DMS153 treated with DMSO at 0.1 percent for 48 hours (cell line): ENCODE results near the gene DDX10.

Experiments used
- DNase-seq: peaks from one replicate; lab custom pipeline; 2025; ENCODE audit not compliant: unreplicated experiment; lab: John Stamatoyannopoulos, UW

Gene DDX10

GRCh38 chr11:108931168-108931567, 266.3 kb downstream of the DDX10 start:
- no peak for DNase-seq

- no peak for DNase-seq
Observed at GRCh38 chr11:108933630-108934029, 268.8 kb downstream of the DDX10 start.

GRCh38 chr11:108934289-108934688, 269.4 kb downstream of the DDX10 start:
- DNase-seq: no peak

DNA sequence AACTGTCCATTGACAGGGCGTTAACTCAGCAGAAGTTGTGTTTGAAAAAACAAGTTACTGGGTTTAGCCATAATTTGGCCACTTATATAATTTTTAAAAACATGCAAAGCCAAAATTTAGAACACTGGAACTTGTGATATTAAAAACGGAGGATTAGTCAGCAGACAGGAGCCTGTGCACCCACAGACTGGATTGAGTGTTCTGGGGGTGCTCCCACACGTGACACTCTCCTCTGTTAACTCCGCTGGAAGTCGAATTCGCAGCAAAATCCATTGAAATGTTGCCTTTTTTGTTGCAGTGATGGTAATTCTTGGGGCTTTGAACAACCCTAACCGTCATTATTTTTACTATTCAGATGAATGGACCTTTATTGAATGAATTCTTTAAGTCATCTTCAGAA, 269.8 kb downstream of the DDX10 start:
- DNase-seq: no peak

DNA sequence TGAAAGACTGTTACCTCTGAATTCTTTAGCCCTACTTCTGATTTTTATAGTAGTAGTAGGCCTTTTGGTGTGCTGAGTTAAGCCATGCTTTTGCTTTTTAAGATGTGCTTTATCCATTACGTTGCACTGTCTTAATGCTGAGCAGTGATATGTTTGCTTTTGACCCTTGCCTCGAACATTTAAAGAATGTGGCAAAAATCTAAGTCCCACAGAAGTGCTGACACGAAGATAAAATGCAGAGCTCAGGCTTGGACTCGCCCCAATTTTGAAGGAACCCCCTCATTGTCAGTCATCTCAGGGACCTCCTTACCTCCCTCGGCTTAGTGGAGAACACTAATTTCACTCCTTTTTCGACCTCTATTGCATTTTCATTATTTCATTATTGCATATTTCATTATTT, 272.9 kb downstream of the DDX10 start:
- DNase-seq: no peak

DNA sequence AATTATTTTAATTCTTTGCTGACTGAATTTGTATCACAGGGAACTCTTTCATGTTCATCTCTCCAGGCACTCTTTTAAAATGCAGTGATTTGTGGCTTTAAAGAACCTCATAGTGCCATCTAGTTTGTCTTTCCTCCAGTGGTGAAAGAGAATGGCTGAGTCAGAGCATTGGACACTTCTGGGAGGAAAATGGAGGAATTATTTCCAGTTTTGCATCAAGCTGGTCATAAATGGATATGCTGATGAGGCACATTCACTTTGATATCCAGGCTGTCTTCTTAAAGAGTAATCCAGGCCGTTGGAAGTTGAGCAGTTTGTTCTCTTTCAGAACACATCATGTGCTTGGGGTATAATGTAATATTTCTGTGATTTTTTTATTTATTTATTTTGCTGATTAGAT, 273.7 kb downstream of the DDX10 start:
- no peak for DNase-seq

DNA sequence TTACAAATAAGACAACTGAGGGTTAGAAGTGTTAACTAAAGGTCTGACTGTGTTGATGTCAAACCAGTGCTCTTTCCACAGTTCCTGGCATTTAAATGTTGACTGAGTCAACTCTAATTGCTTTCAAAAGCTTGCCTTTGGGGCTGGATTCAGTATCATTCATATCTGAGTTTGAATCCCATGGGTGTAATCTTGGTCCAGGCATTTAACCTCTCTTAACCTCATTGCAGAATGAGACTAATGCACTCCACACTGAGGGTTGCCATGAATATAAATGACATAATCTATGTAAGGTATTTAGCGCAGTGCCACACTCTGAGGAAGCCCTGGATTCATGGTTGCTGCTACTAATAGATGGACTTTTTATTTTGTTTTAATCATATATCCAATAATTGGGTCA, 274.3 kb downstream of the DDX10 start:
- no peak for DNase-seq

DNA sequence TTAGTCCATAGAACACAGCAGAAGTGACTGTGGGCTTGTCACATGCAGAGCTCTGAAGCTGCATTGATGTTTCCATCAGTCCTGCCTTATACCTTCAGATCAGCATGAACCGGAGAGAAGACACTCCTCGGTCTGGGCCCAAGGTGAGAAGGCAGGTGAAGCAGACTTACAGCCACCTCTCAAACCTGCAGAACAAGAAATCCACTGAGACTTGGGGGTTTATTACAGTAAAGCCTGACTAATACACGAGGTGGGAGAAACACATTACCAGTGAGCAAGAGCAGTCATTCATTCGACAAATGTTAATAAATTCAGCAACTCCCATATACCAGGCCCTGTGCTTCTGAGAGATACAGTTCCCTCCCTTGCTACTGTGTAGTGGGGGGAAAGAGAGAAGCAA, 279.0 kb downstream of the DDX10 start:
- no peak for DNase-seq

- no peak for DNase-seq
Observed at GRCh38 chr11:108944471-108945178, 279.8 kb downstream of the DDX10 start.

- no peak for DNase-seq
Observed at GRCh38 chr11:108945341-108945740, 280.5 kb downstream of the DDX10 start.

- DNase-seq: no peak
Observed at GRCh38 chr11:108947654-108948570, 283.0 kb downstream of the DDX10 start.

DNA sequence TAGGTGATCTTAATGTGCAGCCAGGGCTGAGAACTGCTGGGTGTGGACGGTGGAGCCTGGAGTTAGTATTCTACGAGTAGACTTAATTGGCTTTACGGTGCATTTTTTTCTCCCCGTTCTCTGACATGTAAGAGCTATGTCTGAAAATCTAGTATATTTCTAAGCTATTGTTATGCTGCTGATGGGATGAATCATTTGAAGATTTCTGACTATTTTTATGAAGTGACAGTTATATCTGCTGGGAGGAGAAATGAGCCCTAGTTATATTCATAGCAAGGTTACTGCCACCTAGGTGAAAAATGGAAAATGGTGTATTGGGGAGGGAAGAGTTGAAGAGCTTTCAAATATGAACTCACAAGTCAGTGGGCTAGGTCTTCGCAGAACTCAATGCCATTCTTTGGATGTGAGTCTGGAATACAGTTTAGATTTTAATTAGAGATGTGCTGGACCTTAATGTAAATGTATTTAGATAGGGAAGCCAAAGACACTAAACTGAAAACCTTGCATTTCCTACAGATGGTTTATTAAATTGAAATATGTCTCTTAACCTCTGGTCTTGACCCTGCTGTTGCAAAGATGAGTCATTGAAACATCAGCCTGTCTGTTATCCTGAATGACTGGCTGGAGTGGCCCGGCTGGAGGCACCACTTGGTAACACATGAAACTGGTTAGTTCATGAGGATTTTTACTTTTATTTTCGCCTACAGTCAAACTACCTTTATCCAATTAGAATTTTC, 293.7 kb downstream of the DDX10 start:
- DNase-seq: no peak

DNA sequence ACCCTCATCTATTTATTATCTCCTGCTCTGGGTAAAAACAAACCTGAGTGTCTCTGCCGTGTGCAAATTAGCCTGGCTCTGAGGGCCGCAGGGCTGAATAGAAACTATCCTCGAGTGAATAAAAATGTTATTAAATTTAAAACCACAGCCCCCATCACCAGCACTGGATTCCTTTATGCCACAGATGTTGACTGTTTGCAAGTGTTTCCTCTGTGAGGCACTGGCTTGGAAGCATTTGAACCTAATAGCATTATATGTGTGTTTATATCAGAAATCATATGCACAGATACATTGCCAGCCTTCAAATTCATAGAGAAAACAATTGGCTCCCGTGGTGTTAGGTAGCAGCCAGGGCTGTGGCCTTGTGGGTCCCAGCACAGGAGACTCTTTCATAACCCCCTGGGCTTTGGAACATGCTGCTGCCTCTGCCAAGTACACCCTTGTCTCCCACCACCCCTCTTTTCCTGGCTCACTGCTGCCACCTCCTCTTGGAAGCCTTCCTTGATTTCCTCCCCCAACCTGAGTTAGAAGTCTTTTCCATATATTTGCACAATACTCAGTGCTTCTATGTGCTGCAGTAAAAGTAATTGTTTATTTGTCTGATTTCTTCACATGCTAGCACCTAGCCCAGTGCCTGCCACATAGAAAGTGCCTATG, 294.4 kb downstream of the DDX10 start:
- DNase-seq: no peak

- no peak for DNase-seq
Observed at GRCh38 chr11:108959874-108960273, 295.0 kb downstream of the DDX10 start.

- no peak for DNase-seq
Observed at GRCh38 chr11:108960501-108960900, 295.6 kb downstream of the DDX10 start.

DNA sequence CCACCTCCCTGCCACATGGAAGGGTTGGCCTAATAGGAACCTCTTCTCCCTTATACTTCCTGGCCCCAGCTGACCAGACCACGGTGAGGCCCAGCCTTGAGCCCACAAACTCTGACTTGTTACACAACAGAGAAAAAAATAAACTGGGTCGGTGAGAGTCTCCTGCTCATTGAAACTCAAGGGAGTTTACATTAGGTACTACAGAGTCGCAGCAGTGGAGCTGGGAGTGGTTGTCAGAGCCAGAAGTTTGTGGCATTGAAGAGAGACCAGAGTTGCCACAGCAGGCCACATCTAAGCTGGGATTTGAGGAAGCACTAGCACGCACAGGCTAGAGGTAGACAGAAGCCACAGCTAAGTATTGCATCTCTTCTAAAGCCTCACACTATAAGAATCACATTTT, 296.2 kb downstream of the DDX10 start:
- DNase-seq: no peak

DNA sequence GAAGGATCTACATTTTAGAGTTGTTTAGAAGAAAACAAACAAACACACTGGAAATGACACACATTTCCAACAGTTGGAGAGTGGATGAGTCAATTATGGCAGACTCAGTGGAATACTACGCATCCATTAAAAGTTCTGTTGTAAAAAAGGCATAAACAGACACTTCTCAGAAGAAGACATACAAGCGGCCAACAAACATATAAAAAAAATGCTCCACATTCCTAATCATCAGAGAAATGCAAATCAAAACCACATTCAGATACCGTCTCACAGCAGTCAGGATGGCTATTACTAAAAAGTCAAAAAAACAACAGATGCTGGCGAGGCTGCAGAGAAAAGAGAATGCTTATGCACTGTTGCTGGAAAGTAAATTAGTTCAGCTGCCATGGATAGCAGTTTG, 298.2 kb downstream of the DDX10 start:
- no peak for DNase-seq

GRCh38 chr11:108965306-108966001, 300.6 kb downstream of the DDX10 start:
- no peak for DNase-seq

GRCh38 chr11:108966206-108966605, 301.3 kb downstream of the DDX10 start:
- DNase-seq: no peak

- DNase-seq: no peak
Observed at GRCh38 chr11:108966978-108967377, 302.1 kb downstream of the DDX10 start.

- no peak for DNase-seq
Observed at GRCh38 chr11:108967571-108967970, 302.7 kb downstream of the DDX10 start.
